HL-60 (cell line): ENCODE results near the gene DEFB113.

Experiments
- DNase-seq, 2 experiments: peaks; one replicate each; pipeline ENCODE4 v3.0.0-alpha.2; 2010 to 2020; ENCODE audit warnings: low read depth in 1 of 2, low spot score in 1 of 2
- H3K27ac ChIP-seq: fragments of 250-450 bp; sonication (Bioruptor Pico); replicated peaks from 2 replicates; pipeline ENCODE4 v1.5.1; 2020; ENCODE audit warnings: mild to moderate bottlenecking, moderate library complexity
- H3K27me3 ChIP-seq: fragments of 250-450 bp; sonication (Bioruptor Pico); 2 replicates; pipeline ENCODE4 v1.5.1; 2021; ENCODE audit warnings: mild to moderate bottlenecking, moderate library complexity; ENCODE audit not compliant: insufficient read depth, poor library complexity, severe bottlenecking
- H3K4me3 ChIP-seq: replicated peaks from 2 replicates; pipeline ENCODE4 v1.5.1; 2011; ENCODE audit warnings: mild to moderate bottlenecking, control low read depth, low read length; ENCODE audit not compliant: insufficient read depth
- CTCF ChIP-seq: IDR thresholded peaks from one replicate; pipeline ENCODE4 v1.5.1; 2011; ENCODE audit warnings: low read length, control low read depth, inconsistent platforms; ENCODE audit not compliant: insufficient read depth
- GABPA ChIP-seq: IDR thresholded peaks from 2 replicates; pipeline ENCODE4 v1.6.1; 2012; ENCODE audit warnings: low read depth
- POLR2AphosphoS5 ChIP-seq: IDR thresholded peaks from 2 replicates; pipeline ENCODE4 v1.6.1; 2012; ENCODE audit warnings: low read depth
- REST ChIP-seq: IDR thresholded peaks from 2 replicates; pipeline ENCODE4 v1.6.1; 2012; ENCODE audit warnings: low read depth; ENCODE audit not compliant: insufficient replicate concordance
- SPI1 ChIP-seq: IDR thresholded peaks from 2 replicates; pipeline ENCODE4 v1.6.1; 2012; ENCODE audit warnings: low read depth, mild to moderate bottlenecking, borderline replicate concordance

DEFB113 gene

GRCh38 chr6:49978332-49979226 is 9.2 kb upstream of the DEFB113 start:
- no peaks in the 10 kb centered on the region for H3K27me3 ChIP-seq
- DNase-seq, result no peak
- no peak overlapping the region for H3K4me3 ChIP-seq
- TF ChIP-seq REST (no peak), CTCF (no peak)
- no peak overlapping the region for H3K27ac ChIP-seq

GRCh38 chr6:49966823-49967222 is 2.6 kb downstream of the DEFB113 start:
- Histone ChIP-seq H3K27ac (no peak overlapping the region), H3K27me3 (no peaks in the 10 kb centered on the region), H3K4me3 (no peak overlapping the region)
- DNase-seq, result no peak
- TF ChIP-seq SPI1, result no peak
- no peak for TF ChIP-seq CTCF
- no peak for TF ChIP-seq POLR2AphosphoS5
- TF ChIP-seq GABPA, result no peak
- TF ChIP-seq REST, result no peak

- H3K27ac ChIP-seq, result no peak overlapping the region
- DNase-seq, result no peak
- TF ChIP-seq REST, result no peak
- TF ChIP-seq SPI1, result no peak
- TF ChIP-seq GABPA, result no peak
- TF ChIP-seq POLR2AphosphoS5, result no peak
- TF ChIP-seq CTCF, result no peak
- H3K27me3 ChIP-seq, result no peaks in the 10 kb centered on the region
- no peak overlapping the region for H3K4me3 ChIP-seq
These were observed 3.1 kb downstream of the DEFB113 start for GRCh38 chr6:49966334-49966733.
